Midbrain (tissue), 1 donor: ENCODE measurements around the gene TBC1D5.
"Not testable (repeated sequence)": the region's sequence is repeated elsewhere in the genome, so short reads cannot be mapped to it uniquely, and the experiment has no call there.

Source experiments
- DNase-seq: peaks from one replicate; lab custom pipeline; 2025; lab: John Stamatoyannopoulos, UW

The TBC1D5 gene

DNA sequence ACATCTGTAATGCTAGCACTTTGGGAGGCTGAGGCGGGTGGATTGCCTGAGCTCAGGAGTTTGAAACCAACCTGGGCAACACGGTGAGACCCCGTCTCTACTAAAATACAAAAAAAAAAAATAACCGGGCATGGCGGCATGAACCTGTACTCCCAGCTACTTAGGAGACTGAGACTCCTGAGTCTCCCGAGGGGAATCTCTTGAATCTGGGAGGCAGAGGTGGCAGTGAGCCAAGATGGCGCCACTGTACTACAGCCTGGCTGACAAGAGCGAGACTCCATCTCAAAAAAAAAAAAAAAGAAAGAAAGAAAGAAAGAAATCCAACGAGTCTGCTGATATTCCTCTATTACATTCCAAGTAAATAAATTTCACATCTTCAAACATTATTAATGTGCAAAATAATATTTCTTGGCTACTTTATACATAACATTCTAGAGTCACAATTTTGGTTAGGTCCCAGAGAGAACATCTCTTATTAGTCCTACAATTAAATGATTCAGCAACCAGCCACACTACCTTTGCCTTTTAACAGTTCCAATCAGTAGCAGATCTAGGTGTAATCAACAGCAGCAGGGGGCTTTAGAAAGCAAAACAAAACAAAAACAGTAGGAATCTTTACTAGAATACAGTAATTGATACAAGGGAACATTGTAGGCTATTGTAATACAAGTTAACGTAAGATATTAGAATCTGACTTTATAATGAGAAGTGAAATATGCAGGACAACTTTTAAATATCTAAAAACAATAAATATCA lies 195.8 kb downstream of the TBC1D5 start:
- DNase-seq = no peak

DNA sequence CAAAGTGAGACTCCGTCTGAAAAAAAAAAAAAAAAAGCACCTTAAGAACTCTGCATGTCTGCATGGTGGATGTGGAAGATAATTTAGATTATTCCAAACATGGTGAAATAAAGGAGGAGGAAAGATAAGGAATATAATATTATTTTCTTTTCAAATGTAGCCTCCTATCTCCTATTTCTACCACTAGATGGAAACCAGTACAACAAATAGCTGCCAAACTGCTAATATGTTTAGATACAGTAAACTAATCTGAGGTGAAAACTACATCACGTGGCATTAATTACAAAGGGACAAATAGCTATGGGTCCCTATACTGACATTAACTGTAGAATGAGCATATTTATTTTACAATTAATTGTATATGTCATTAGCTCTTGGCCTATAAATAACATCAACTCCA lies 197.8 kb downstream of the TBC1D5 start:
- no peak for DNase-seq

DNA sequence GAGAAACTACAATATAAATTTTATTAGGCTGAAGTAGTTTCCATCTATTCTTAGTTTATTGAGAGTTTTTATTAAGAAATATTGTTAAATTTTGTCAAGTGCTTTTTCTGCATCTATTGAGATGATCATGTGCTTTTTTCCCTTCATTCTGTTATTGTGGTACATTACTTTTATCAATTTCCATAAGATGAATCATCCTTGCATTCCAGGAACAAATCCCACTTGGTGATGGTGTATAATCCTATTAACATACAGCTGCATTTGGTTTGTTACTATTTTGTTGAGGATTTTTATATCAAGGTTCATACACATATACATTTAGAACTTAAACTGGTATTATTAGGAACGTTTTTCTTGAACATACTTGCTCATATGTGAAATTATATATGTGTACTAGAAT lies 199.8 kb downstream of the TBC1D5 start:
- DNase-seq = no peak

DNA sequence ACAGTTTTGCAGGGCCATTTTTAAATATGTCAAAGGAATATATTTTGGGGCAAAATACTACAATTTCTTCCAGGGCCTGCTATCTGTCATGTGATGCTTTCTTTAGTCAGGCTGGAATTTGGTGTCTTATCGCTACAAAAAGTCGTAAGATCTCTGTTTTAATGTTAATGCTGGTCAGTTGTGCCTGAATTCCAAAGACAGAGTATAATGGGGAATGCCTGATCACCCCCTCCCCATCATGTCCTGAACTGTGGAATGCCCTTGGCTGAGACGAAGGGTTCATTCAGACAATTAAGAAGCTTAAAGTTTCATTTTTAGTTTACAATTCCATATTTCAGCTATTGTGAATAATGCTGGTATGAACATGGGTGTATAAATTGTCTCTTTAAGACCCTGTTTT lies 203.0 kb downstream of the TBC1D5 start:
- DNase-seq = no peak

DNA sequence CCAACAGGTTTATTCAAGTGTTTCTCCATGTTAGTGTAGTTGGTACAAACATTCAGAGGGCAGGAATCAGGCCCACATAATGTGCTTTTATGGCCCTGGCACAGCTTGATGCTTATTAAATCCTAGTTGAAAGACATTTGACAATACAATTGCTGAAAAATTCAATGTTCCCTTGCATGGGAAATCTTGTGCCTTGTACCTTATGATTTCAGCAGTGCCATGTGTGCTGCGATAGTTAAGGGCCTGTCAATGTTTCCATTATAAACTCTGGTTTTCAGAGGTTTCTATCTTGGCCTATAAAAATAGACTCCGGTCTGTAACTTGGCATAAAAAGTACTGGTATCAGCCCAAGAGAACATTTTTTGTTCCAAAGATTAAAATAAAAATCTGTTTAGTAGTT lies 207.2 kb downstream of the TBC1D5 start:
- no peak for DNase-seq

DNA sequence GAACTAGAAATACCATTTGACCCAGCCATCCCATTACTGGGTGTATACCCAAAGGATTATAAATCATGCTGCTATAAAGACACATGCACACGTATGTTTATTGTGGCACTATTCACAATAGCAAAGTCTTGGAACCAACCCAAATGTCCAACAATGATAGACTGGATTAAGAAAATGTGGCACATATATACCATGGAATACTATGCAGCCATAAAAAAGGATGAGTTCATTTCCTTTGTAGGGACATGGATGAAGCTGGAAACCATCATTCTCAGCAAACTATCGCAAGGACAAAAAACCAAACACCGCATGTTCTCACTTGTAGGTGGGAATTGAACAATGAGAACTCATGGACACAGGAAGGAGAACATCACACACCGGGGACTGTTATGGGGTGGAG lies 210.0 kb downstream of the TBC1D5 start:
- DNase-seq = not testable (repeated sequence)

DNA sequence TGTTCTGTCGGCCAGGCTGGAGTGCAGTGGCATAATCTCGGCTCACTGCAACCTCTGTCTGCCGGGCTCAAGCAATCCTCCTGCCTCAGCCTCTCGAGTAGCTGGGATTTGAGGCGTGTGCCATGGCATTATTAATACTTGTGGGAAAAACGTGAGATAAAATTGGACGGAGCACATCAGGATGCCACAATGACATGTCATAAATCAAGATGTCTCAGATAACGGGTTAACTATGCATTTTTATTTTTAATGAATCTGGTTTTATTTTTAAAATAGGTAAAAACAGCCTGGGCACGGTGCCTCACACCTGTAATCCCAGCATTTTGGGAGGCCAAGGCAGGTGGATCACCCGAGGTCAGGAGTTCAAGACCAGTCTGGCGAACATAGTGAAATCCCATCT lies 212.8 kb downstream of the TBC1D5 start:
- no peak for DNase-seq

DNA sequence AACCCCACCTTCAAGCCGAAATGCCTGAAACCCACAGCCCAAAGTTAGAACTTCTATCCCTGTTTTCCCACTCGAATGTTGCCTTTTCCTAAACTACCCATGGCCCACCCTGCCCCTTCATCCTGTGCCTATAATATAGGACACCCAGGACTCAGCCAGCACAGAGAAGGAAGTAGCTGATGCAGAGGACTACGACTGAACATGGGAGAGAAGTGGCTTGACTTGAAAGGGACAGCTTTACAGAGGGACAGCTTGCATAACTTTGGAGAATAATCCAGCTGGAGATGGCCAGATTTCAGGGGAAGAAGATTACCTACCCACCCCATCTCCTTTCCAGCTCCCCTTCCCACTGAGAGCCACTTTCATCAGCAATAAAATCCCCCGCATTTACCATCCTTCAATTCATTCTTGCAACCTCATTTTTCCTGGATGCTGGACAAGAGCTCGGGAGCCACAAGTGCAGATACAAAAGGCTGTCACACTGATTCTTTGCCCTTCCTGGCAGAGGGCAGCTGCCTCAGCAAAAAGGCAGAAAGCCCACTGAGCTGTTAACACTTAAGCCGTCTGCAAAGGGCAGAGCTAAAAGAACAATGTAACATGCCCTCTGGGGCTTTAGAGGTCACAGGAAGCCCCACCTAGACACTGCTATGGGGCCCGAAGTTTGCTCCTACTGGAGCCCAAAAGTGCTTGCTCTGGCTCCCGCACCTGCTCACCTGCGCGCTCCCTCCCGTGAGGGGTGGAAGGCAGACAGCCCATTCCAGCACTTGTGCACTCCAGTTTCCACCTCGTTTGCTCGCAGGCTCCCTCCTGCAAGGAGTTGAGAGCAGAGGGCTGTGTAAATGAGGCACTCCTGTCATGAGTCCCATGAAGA lies 224.0 kb downstream of the TBC1D5 start:
- DNase-seq = no peak

DNA sequence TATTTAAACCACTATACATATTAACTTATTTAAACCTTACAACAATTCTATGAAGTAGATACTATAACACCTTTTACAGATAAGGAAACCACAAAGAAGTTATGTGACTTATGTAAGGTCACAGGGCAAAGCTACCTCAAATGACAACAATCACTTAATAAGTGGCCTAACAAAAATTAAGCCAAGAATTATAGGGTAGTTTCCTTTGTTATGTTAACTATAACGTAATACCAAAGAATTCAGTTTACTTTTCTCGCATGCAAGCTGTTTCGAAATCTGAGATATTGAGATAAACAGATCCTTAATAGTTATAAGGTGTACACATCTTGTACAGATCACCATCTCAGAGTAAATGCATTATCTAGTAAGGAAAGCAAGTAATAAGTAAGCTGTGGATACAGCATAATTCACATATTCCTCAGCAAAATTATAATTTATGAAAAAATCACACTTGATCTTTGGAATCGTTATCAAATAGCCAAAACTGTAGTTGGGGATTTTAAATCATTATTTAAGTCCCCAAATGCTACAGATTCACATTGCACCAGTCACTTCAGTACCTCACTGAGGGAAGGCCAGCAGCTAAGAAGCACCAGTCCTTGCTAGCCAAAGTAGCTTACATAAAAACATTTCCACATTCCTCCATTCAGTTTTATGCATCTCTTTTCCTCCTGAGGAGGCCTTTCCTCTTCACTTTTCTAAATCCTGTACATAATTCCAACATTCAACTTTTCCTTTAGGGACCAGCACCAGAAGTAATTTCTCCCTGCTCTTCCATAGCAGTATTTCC lies 226.8 kb downstream of the TBC1D5 start:
- DNase-seq = no peak

DNA sequence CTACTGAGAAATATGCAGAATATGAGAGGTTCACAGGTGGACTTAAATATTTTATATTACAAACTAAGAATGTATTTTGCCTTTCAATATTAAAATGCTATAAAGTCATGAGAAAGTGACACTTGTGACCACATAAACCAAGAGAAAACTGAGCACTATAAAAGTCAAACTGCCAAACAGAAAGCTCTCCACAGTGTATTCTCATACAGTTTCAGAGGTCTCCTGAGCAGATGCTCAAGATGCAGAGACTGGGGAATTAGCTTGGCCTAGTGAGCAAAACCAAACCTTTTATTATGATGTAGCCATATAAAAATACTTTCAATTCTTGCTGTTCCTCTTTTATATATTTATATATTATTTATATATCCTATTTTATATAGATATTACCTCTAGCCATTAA lies 227.8 kb downstream of the TBC1D5 start:
- DNase-seq = no peak

DNA sequence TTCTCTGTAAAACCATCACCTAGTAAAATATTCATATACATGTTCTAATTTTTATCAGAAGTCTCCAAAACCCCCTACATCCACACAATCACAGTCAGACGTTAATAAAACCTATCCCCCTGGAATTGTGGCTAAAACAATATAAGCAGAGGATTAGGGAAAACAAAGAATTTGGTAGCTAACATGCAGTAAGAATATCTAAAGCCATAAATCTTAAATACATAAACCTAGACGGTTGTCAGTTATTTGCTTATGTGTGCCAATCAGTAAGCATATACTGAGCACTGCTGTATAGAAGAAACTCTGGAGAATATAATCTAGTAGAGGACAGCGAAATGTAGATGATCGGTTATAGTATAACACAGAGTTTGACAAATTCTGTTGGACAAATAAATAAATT lies 232.2 kb downstream of the TBC1D5 start:
- DNase-seq = no peak

DNA sequence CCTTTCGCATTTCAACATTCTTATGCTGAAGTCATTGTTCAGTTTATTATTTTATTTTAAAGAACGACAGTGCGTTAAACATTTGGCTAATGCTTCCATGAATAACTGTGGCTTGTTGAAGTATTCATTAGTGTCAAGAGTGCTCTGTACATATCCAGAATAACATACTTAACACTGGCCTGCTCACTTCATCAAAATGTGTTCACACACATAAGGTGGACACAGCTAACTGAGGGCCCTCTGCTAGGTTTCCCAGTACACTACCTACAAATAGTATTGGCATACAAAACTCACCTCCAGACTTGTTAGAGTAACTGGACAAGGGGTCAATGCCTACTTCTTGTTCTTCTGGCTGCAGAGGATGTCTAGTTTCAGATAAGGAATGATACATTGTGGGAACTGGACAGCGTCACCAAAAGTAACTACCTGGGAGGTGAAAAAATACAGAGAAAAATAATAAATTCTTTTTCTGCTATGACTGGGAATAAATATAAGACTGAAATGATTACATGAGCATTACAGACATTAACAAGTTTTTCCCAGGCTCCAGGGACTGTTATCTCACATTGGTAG lies 234.2 kb downstream of the TBC1D5 start:
- no peak for DNase-seq

DNA sequence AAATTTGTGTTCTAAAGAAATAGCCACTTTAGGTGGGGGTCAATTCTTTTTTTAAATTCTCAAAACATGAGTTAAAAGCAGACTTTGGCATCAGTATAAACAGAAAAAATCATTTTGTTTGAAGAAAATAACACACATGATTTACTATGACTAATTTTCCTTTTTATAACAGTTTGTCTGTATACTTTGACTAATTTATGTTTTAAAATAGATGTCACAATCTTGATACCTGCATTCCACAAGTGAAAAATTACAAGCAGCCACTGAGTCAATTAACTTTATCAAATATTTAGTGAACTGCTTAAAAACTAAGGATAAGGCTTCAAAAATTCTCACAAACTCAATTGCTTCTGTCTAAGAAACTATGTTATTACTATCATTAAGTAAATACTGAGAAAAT lies 235.0 kb downstream of the TBC1D5 start:
- DNase-seq = no peak

DNA sequence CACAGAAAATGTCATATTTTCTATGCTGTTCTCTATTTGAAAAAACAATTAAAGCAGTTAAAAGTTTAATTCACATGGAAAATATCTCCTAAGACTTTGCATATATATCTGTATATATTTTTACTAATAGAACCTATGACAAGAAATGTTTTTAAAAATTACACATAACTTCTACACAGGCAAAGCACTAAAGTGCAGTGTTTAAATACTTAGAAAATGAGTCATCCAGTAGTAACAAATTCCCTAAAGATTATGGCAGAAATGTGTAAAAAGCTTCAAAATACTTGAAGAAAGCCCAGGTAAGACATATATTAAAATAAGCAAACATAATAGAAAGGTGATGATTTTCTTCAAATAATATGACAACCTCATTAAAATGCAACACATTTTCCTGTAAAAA lies 236.6 kb downstream of the TBC1D5 start:
- DNase-seq = no peak

DNA sequence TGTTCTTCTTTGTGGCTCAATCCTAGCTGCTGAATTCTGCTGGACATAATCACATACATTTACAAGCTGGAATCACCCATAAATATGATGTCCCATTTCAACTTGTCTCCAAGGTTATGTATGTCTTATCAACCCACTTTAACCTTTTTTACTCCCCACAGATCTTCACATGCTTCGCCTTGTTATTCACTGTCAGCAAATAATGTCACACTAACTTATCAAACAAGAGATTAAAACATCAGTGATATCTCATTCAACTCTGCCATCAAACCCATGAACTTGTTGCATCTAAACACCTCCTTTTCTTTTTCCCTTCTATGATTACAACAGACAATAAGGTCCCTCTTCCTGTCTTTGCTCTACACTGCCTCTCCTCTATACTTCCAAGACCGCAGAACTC lies 240.7 kb downstream of the TBC1D5 start:
- no peak for DNase-seq

DNA sequence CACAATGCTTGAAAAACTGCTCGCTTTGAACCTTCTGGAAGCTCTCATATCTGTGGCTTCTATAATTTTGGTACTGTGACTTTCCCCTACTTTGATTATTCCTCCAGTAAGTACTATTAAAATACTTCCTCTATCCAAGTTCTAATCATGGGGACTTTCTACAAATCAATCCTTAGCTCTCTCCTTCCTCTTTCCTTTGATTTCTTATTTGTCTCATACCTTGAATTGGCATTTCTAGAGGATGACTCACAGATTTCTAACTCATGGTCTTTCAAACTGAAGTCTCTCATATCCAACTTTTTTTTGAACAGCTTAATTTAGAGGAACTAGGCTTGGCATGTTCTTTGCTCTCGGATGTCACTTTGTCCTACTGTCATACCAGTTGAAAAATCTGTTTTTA lies 241.8 kb downstream of the TBC1D5 start:
- no peak for DNase-seq

DNA sequence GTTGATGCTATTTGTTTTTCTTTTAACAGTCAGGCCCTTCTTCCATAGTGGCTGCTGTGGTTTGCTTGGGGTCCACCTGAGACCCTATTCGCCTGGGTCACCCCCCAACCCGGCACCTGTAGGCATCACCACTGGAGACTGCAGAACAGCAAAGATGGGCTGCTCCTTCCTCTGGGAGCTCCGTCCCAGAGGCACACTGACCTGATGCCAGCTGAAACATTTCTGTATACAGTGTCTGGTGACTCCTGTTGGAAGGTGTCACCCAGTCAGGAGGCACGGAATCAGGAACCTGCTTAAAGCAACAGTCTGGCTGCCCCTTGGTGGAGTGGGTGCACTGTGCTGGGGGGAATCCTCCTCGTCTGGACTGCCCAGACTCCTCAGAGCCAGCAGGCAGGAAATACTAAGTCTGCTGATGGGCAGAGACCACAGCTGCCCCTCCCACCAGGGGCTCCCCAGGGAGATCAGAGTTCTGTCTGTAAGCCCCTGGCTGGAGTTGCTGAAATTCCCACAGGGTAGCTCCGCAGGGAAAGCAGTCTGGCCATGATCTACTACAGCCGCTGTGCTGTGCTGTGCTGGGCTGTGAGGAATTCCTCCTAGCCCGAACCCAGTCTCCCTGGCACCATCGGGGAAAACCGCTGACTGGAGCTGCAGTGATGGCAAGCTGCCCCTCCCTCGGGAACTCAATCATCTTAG lies 248.2 kb downstream of the TBC1D5 start:
- no peak for DNase-seq

DNA sequence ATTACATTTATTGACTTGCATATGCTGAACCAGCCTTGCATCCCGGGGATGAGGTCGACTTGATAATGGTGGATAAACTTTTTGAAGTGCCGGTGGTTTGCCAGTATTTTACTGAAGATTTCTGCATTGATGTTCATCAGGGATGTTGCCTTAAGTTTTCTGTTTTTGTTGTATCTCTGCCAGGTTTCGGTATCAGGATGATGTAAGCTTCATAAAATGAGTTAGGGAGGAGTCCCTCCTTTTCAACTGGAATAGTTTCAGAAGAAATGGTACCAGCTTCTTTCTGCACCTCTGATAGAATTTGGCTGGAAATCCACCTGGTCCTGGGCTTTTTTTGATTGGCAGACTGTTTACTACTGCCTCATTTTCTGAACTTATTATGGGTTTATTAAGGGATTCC lies 250.8 kb downstream of the TBC1D5 start:
- no peak for DNase-seq

DNA sequence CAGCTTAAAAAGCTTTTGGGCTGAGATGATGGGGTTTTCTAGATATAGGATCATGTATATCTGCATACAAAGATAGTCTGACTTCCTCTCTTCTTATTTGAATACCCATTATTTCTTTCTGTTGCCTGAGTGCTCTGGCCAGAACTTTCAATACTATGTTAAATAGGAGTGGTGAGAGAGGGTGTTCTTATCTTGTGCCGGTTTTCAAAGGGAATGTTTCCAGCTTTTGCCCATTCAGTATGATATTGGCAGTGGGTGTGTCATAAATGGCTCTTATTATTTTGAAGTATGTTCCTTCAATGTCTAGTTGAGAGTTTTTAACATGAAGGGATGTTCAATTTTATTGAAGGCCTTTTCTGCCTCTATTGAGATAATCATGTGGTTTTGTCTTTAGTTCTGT lies 251.2 kb downstream of the TBC1D5 start:
- not testable (repeated sequence) for DNase-seq

DNA sequence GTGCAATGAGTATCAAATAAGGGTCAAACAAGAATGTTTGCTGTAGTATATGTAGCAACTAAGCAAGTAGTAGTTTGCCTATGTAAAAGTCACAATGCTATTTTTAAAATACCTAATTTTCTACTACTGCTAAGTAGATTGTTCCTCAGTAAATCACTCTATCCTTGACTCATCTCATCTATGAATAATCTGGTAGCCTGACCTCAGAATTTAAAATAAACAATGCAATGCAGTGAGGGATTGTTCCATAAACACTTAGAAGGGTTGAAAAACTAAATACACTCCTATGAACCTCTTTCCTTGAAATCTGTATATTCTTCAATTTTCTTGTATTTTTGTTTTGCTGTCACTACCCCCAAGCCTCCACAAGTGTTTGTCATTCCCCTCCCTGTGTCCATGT lies 253.3 kb downstream of the TBC1D5 start:
- no peak for DNase-seq

DNA sequence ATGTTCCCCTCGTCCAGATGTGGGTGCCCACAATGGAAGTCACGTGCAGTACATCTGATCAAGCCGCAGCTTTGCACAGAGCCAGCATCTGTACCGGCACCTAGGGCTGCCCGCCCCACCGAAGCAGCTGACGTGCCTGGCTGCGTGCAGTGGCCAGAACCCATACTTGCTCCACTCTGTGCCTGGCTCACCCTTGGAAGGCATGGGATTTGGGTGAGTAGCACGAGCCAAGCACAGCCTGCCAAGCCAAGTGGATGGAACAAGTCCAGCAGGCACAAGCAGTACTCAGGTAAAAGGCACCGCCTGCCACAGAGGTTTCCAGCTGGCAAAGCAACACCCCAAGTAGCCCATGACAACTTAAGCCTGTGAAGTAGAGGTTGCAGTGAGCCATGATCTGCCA lies 261.3 kb downstream of the TBC1D5 start:
- no peak for DNase-seq
